ENCODE results near the gene TYRP1.

Gene TYRP1

DNA sequence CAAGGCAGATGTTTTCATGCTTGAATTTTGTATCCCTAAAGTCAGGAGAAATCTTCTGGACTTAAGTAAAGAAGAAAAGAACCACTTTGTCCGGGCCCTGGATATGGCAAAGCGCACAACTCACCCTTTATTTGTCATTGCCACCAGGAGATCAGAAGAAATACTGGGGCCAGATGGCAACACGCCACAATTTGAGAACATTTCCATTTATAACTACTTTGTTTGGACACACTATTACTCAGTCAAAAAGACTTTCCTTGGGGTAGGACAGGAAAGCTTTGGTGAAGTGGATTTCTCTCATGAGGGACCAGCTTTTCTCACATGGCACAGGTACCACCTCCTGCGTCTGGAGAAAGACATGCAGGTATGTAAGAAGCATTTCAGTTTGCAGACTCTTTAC is 2.3 kb downstream of the TYRP1 start:
- Histone ChIP-seq H3K36me3 (ENCODE audit: control insufficient read depth in 1 of 2, insufficient read depth in 2 of 2, low read length in 2 of 2) (no peaks in the 10 kb centered on the region), H3K27me3 (ENCODE audit: control insufficient read depth in 1 of 2, insufficient read depth in 2 of 2, low read length in 2 of 2) (no peaks in the 10 kb centered on the region), H3K9ac (ENCODE audit: low read depth in 1 of 2, low read length in 2 of 2) (no peak overlapping the region), H3K27ac (ENCODE audit: low read depth, low read length) (no peak overlapping the region), H3K4me3 (ENCODE audit: low read depth in 1 of 2, low read length in 2 of 2) (peak overlapping the region in 1 of 2 donors; percentile 29), H3K4me1 (ENCODE audit: control insufficient read depth in 1 of 2, insufficient read depth in 2 of 2, low read length in 2 of 2) (no peaks in the 10 kb centered on the region), H3K9me3 (ENCODE audit: control insufficient read depth in 1 of 2, low read length in 2 of 2) (no peaks in the 10 kb centered on the region)

- Histone ChIP-seq H3K36me3 (ENCODE audit: control insufficient read depth in 1 of 2, insufficient read depth in 2 of 2, low read length in 2 of 2) (no peaks in the 10 kb centered on the region), H3K4me3 (ENCODE audit: low read depth in 1 of 2, low read length in 2 of 2) (no peak overlapping the region), H3K9me3 (ENCODE audit: control insufficient read depth in 1 of 2, low read length in 2 of 2) (no peaks in the 10 kb centered on the region), H3K27me3 (ENCODE audit: control insufficient read depth in 1 of 2, insufficient read depth in 2 of 2, low read length in 2 of 2) (no peaks in the 10 kb centered on the region), H3K27ac (ENCODE audit: low read depth, low read length) (no peak overlapping the region), H3K4me1 (ENCODE audit: control insufficient read depth in 1 of 2, insufficient read depth in 2 of 2, low read length in 2 of 2) (no peaks in the 10 kb centered on the region), H3K9ac (ENCODE audit: low read depth in 1 of 2, low read length in 2 of 2) (no peak overlapping the region)
Measured at GRCh38 chr9:12696931-12697622, 3.9 kb downstream of the TYRP1 start.

DNA sequence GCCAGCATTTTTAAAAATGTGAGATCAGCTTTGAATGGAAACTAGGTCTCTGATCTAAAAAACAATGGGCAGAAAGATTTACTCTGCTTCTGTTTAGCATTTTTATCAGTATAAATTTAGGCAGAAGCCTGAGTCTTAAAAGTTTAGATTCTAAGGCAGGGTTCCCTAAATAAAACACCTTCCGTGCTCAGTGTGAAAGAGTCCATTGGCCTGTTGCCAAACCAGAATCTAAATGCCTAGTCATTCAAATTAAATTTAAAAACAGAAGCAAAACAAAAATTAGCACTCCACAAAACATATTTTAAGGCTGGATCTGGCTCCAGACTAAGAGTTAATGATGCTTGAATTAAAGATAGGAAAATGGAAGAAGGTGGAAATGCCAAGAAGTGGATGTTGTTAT is 4.5 kb downstream of the TYRP1 start:
- no peaks in the 10 kb centered on the region for H3K36me3 ChIP-seq (ENCODE audit: control insufficient read depth in 1 of 2, insufficient read depth in 2 of 2, low read length in 2 of 2)
- H3K27ac ChIP-seq (ENCODE audit: low read depth, low read length) = no peak overlapping the region
- no peak overlapping the region for H3K4me3 ChIP-seq (ENCODE audit: low read depth in 1 of 2, low read length in 2 of 2)

DNA sequence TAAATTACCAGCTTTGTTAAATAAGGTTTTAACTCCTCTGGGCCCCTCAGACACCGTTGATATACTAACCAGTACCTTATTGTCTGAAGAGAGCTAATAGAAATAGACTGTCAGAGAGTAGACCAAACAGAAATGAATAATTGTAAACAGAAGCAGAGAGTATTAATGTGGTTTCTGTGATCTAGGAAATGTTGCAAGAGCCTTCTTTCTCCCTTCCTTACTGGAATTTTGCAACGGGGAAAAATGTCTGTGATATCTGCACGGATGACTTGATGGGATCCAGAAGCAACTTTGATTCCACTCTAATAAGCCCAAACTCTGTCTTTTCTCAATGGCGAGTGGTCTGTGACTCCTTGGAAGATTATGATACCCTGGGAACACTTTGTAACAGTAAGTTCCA is 5.1 kb downstream of the TYRP1 start:
- H3K9me3 ChIP-seq (ENCODE audit: control insufficient read depth in 1 of 2, low read length in 2 of 2) = no peaks in the 10 kb centered on the region
- no peak overlapping the region for H3K4me3 ChIP-seq (ENCODE audit: low read depth in 1 of 2, low read length in 2 of 2)
- no peaks in the 10 kb centered on the region for H3K27me3 ChIP-seq (ENCODE audit: control insufficient read depth in 1 of 2, insufficient read depth in 2 of 2, low read length in 2 of 2)
- no peaks in the 10 kb centered on the region for H3K4me1 ChIP-seq (ENCODE audit: control insufficient read depth in 1 of 2, insufficient read depth in 2 of 2, low read length in 2 of 2)
- H3K27ac ChIP-seq (ENCODE audit: low read depth, low read length) = no peak overlapping the region
- H3K9ac ChIP-seq (ENCODE audit: low read depth in 1 of 2, low read length in 2 of 2) = no peak overlapping the region
- H3K36me3 ChIP-seq (ENCODE audit: control insufficient read depth in 1 of 2, insufficient read depth in 2 of 2, low read length in 2 of 2) = no peaks in the 10 kb centered on the region

More for the DNA sequence above, 4.5 kb downstream of the TYRP1 start:
- no peak overlapping the region for H3K9ac ChIP-seq (ENCODE audit: low read depth in 1 of 2, low read length in 2 of 2)
- H3K4me1 ChIP-seq (ENCODE audit: control insufficient read depth in 1 of 2, insufficient read depth in 2 of 2, low read length in 2 of 2) = no peaks in the 10 kb centered on the region
- no peaks in the 10 kb centered on the region for H3K9me3 ChIP-seq (ENCODE audit: control insufficient read depth in 1 of 2, low read length in 2 of 2)
- no peaks in the 10 kb centered on the region for H3K27me3 ChIP-seq (ENCODE audit: control insufficient read depth in 1 of 2, insufficient read depth in 2 of 2, low read length in 2 of 2)

DNA sequence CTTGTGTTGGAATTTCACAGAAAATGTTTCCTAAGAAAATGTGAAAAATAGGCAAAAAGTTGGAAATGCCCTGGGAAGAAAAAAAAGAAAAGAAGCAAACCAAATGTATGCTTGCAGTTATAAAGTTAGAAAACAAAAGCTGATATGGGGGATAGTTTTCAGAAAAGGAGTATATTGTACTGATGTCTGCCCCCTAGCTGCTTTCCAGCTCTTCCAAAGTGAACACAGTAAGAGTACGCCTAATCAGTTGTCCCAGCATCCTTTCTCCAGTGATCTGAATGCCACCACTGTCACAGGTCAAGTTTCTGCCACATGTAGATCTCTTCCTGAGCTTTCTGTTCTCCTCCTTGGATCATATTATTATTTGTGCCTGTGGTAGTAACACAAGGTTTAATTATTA is 5.8 kb downstream of the TYRP1 start:
- H3K27ac ChIP-seq (ENCODE audit: low read depth, low read length) = no peak overlapping the region
- no peaks in the 10 kb centered on the region for H3K4me1 ChIP-seq (ENCODE audit: control insufficient read depth in 1 of 2, insufficient read depth in 2 of 2, low read length in 2 of 2)

GRCh38 chr9:12699529-12699928 is 6.3 kb downstream of the TYRP1 start:
- no peaks in the 10 kb centered on the region for H3K4me1 ChIP-seq (ENCODE audit: control insufficient read depth in 1 of 2, insufficient read depth in 2 of 2, low read length in 2 of 2)
- no peak overlapping the region for H3K4me3 ChIP-seq (ENCODE audit: low read depth in 1 of 2, low read length in 2 of 2)
- H3K27ac ChIP-seq (ENCODE audit: low read depth, low read length) = no peak overlapping the region
- H3K9me3 ChIP-seq (ENCODE audit: control insufficient read depth in 1 of 2, low read length in 2 of 2) = no peaks in the 10 kb centered on the region
- no peaks in the 10 kb centered on the region for H3K27me3 ChIP-seq (ENCODE audit: control insufficient read depth in 1 of 2, insufficient read depth in 2 of 2, low read length in 2 of 2)
- no peak overlapping the region for H3K9ac ChIP-seq (ENCODE audit: low read depth in 1 of 2, low read length in 2 of 2)
- no peaks in the 10 kb centered on the region for H3K36me3 ChIP-seq (ENCODE audit: control insufficient read depth in 1 of 2, insufficient read depth in 2 of 2, low read length in 2 of 2)

More for the DNA sequence above, 5.8 kb downstream of the TYRP1 start:
- H3K9me3 ChIP-seq (ENCODE audit: control insufficient read depth in 1 of 2, low read length in 2 of 2) = no peaks in the 10 kb centered on the region
- no peak overlapping the region for H3K9ac ChIP-seq (ENCODE audit: low read depth in 1 of 2, low read length in 2 of 2)
- no peak overlapping the region for H3K4me3 ChIP-seq (ENCODE audit: low read depth in 1 of 2, low read length in 2 of 2)
- H3K36me3 ChIP-seq (ENCODE audit: control insufficient read depth in 1 of 2, insufficient read depth in 2 of 2, low read length in 2 of 2) = no peaks in the 10 kb centered on the region
- H3K27me3 ChIP-seq (ENCODE audit: control insufficient read depth in 1 of 2, insufficient read depth in 2 of 2, low read length in 2 of 2) = no peaks in the 10 kb centered on the region

DNA sequence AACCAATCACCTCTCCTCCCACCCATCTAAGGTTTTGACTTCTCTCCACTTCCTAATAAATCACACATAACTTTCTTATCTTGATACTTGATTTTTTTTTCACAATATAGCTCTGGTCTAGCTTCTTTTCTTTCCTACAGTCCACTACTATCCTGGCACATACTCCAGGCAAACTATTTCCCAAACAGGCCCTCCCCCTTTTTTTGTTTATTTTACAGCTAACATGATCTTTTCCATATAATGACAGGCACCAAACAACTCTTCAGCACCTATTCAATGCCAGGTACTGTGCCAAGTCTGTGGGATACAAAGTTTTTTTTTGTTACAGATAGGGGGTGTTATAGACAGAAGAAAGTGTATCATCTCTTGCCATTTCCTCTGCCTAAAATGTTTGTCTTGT is 7.9 kb downstream of the TYRP1 start:
- H3K4me1 ChIP-seq (ENCODE audit: control insufficient read depth in 1 of 2, insufficient read depth in 2 of 2, low read length in 2 of 2) = peaks cover 0 to 2% of the 10 kb centered on the region in 2 donors
- H3K27ac ChIP-seq (ENCODE audit: low read depth, low read length) = no peak overlapping the region
- no peak overlapping the region for H3K9ac ChIP-seq (ENCODE audit: low read depth in 1 of 2, low read length in 2 of 2)
- H3K4me3 ChIP-seq (ENCODE audit: low read depth in 1 of 2, low read length in 2 of 2) = no peak overlapping the region
- no peaks in the 10 kb centered on the region for H3K27me3 ChIP-seq (ENCODE audit: control insufficient read depth in 1 of 2, insufficient read depth in 2 of 2, low read length in 2 of 2)
- no peaks in the 10 kb centered on the region for H3K9me3 ChIP-seq (ENCODE audit: control insufficient read depth in 1 of 2, low read length in 2 of 2)
- no peaks in the 10 kb centered on the region for H3K36me3 ChIP-seq (ENCODE audit: control insufficient read depth in 1 of 2, insufficient read depth in 2 of 2, low read length in 2 of 2)

- H3K36me3 ChIP-seq (ENCODE audit: control insufficient read depth in 1 of 2, insufficient read depth in 2 of 2, low read length in 2 of 2) = no peaks in the 10 kb centered on the region
- H3K27ac ChIP-seq (ENCODE audit: low read depth, low read length) = no peak overlapping the region
- no peaks in the 10 kb centered on the region for H3K27me3 ChIP-seq (ENCODE audit: control insufficient read depth in 1 of 2, insufficient read depth in 2 of 2, low read length in 2 of 2)
- no peak overlapping the region for H3K4me3 ChIP-seq (ENCODE audit: low read depth in 1 of 2, low read length in 2 of 2)
- H3K4me1 ChIP-seq (ENCODE audit: control insufficient read depth in 1 of 2, insufficient read depth in 2 of 2, low read length in 2 of 2) = peaks cover 0 to 6% of the 10 kb centered on the region in 2 donors
- H3K9me3 ChIP-seq (ENCODE audit: control insufficient read depth in 1 of 2, low read length in 2 of 2) = no peaks in the 10 kb centered on the region
- no peak overlapping the region for H3K9ac ChIP-seq (ENCODE audit: low read depth in 1 of 2, low read length in 2 of 2)
Measured at GRCh38 chr9:12702160-12702758, 9.1 kb downstream of the TYRP1 start.

DNA sequence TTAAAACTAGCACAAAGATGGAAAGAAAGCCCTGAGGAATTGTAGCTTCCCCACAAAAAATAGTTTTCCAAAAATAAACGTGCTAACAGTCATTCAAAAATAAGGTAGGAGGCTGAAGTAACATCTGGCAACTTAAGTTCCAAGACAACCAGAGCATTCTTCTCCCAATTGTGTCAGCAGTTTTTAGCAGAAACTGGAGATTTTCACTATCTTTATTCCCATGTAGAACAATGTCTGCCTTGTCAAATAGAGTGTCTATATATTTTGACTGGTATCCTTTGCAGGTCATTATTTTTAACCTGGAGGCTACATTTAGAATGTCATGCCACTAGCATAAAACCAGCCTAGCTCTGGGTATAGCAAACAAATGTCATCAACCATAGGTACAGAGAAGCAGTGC is 10.8 kb downstream of the TYRP1 start:
- Histone ChIP-seq H3K4me3 (ENCODE audit: low read depth in 1 of 2, low read length in 2 of 2) (no peak overlapping the region), H3K9me3 (ENCODE audit: control insufficient read depth in 1 of 2, low read length in 2 of 2) (no peaks in the 10 kb centered on the region), H3K4me1 (ENCODE audit: control insufficient read depth in 1 of 2, insufficient read depth in 2 of 2, low read length in 2 of 2) (peaks cover 0 to 6% of the 10 kb centered on the region in 2 donors), H3K9ac (ENCODE audit: low read depth in 1 of 2, low read length in 2 of 2) (no peak overlapping the region), H3K27me3 (ENCODE audit: control insufficient read depth in 1 of 2, insufficient read depth in 2 of 2, low read length in 2 of 2) (no peaks in the 10 kb centered on the region), H3K27ac (ENCODE audit: low read depth, low read length) (no peak overlapping the region), H3K36me3 (ENCODE audit: control insufficient read depth in 1 of 2, insufficient read depth in 2 of 2, low read length in 2 of 2) (no peaks in the 10 kb centered on the region)

- Histone ChIP-seq H3K27me3 (ENCODE audit: control insufficient read depth in 1 of 2, insufficient read depth in 2 of 2, low read length in 2 of 2) (no peaks in the 10 kb centered on the region), H3K36me3 (ENCODE audit: control insufficient read depth in 1 of 2, insufficient read depth in 2 of 2, low read length in 2 of 2) (no peaks in the 10 kb centered on the region), H3K9ac (ENCODE audit: low read depth in 1 of 2, low read length in 2 of 2) (no peak overlapping the region), H3K9me3 (ENCODE audit: control insufficient read depth in 1 of 2, low read length in 2 of 2) (no peaks in the 10 kb centered on the region), H3K27ac (ENCODE audit: low read depth, low read length) (no peak overlapping the region), H3K4me1 (ENCODE audit: control insufficient read depth in 1 of 2, insufficient read depth in 2 of 2, low read length in 2 of 2) (peaks cover 0 to 6% of the 10 kb centered on the region in 2 donors), H3K4me3 (ENCODE audit: low read depth in 1 of 2, low read length in 2 of 2) (no peak overlapping the region)
Measured at GRCh38 chr9:12705738-12706391, 12.7 kb downstream of the TYRP1 start.
